K562 (cell line): ENCODE data around the gene GON7. TPM values are rescaled to one million over a fixed set of nuclear protein-coding genes. Genes with fewer than 3 reads are reported as not detected.
A peak's percentile ranks its signal among the peaks of the same experiment; 100 is the strongest.
"Not testable (repeated sequence)": the region's sequence is repeated elsewhere in the genome, so short reads cannot be mapped to it uniquely, and the experiment has no call there.

ENCODE experiments used
- ATAC-seq: fragments of 200-7000 bp; cut with Tn5 transposase; 3 replicates; pipeline ENCODE4 v1.9.1; 2020; ENCODE audit warnings: moderate library complexity
- BruUV-seq: library from RNA; stranded (reverse); fragments of 400-500 nt; replicated peaks from 2 replicates; lab custom pipeline; 2021; lab: Mats Ljungman, UMichigan
- CTCF ChIA-PET: fragments of 300-600 bp; formaldehyde crosslinking; extraction: SDS; loops from one replicate; lab custom pipeline; 2021; ENCODE audit warnings: low intra/inter-chr PET ratio; lab: Yijun Ruan, JAX
- POLR2A ChIA-PET: fragments of 300-600, 350-650 bp; sonication (Branson Sonifier 250); formaldehyde crosslinking; extraction: SDS; loops from one replicate; lab custom pipeline; 2021; ENCODE audit warnings: antibody characterized with exemption, inconsistent platforms; lab: Yijun Ruan, JAX
- DNase-seq, 4 experiments: peaks; one replicate each; pipeline versions ENCODE4 v3.0.0 to v3.0.0-alpha.2; 2011 to 2018; ENCODE audit warnings: low spot score in 3 of 4, mixed read lengths in 3 of 4; ENCODE audit errors: extremely low read depth in 1 of 4
- FAIRE-seq: peaks from 2 replicates; lab custom pipeline; 2011; peaks lifted over from hg19 to GRCh38; lab: Jason Lieb, UNC
- H2AFZ ChIP-seq: 2 replicates; pipeline ENCODE4 v1.6.0; 2011; ENCODE audit warnings: low read depth, low read length, control low read depth, inconsistent platforms
- H3K27ac ChIP-seq: fragments of 200-600 bp; 3 replicates; pipeline ENCODE4 v1.8.0; 2011; ENCODE audit warnings: low read depth, mild to moderate bottlenecking, control low read depth, inconsistent platforms, low read length, moderate library complexity, mixed read lengths; ENCODE audit errors: extremely low read depth
- H3K27me3 ChIP-seq, 2 experiments: fragments of 300-600 bp in 1 of 2; 2 replicates in 1 of 2; 3 replicates in 1 of 2; pipeline versions ENCODE4 v1.6.0 to v1.8.0; 2011; ENCODE audit warnings: inconsistent platforms in 2 of 2, low read length in 2 of 2, mild to moderate bottlenecking in 1 of 2, mixed read lengths in 1 of 2, moderate library complexity in 1 of 2; ENCODE audit not compliant: control insufficient read depth in 2 of 2, insufficient read depth in 2 of 2
- H3K36me3 ChIP-seq: fragments of 300-600 bp; 3 replicates; pipeline ENCODE4 v1.8.0; 2011; ENCODE audit warnings: mild to moderate bottlenecking, low read length, inconsistent platforms; ENCODE audit not compliant: control insufficient read depth, insufficient read depth
- H3K4me1 ChIP-seq, 2 experiments: fragments of 200-600 bp in 1 of 2; replicated peaks in 1 of 2; 2 replicates in 1 of 2; 3 replicates in 1 of 2; pipeline versions ENCODE4 v1.5.1 to v1.8.0; 2011; ENCODE audit warnings: inconsistent platforms in 2 of 2, low read length in 2 of 2, mild to moderate bottlenecking in 1 of 2, mixed read lengths in 1 of 2, moderate library complexity in 1 of 2; ENCODE audit not compliant: control insufficient read depth in 2 of 2, insufficient read depth in 2 of 2
- H3K4me2 ChIP-seq: 2 replicates; pipeline ENCODE4 v1.6.1; 2011; ENCODE audit warnings: low read length, control low read depth, inconsistent platforms, mixed read lengths; ENCODE audit not compliant: insufficient read depth
- H3K4me3 ChIP-seq: fragments of 200-600 bp; sonication (generic), shearing (Covaris generic); 2 replicates; pipeline ENCODE4 v1.5.1; 2016; ENCODE audit warnings: control low read depth, inconsistent platforms
- H3K79me2 ChIP-seq: fragments of 200-600 bp; 3 replicates; pipeline ENCODE4 v1.8.0; 2011; ENCODE audit warnings: low read length, inconsistent platforms; ENCODE audit not compliant: control insufficient read depth, insufficient read depth
- H3K9ac ChIP-seq, 2 experiments: 2 replicates each; pipeline versions ENCODE4 v1.6.0 to v1.6.1; 2011; ENCODE audit warnings: low read depth in 2 of 2, low read length in 2 of 2, control low read depth in 1 of 2, inconsistent platforms in 1 of 2, mild to moderate bottlenecking in 1 of 2, mixed read lengths in 1 of 2; ENCODE audit not compliant: insufficient read depth in 1 of 2
- H3K9me1 ChIP-seq: one replicate; pipeline ENCODE4 v1.6.0; 2011; ENCODE audit warnings: inconsistent platforms, mild to moderate bottlenecking, low read length, moderate library complexity; ENCODE audit not compliant: control insufficient read depth, insufficient read depth
- H3K9me3 ChIP-seq: replicated peaks from 2 replicates; pipeline ENCODE4 v1.5.1; 2011; ENCODE audit warnings: low read depth, low read length, inconsistent platforms; ENCODE audit not compliant: control insufficient read depth, insufficient read depth
- H4K20me1 ChIP-seq: replicated peaks from 2 replicates; pipeline ENCODE4 v1.6.1; 2011; ENCODE audit warnings: low read length, inconsistent platforms, mixed read lengths; ENCODE audit not compliant: control insufficient read depth, insufficient read depth
- E2F6 ChIP-seq, 2 experiments: IDR thresholded peaks; 2 replicates each; pipeline ENCODE4 v1.6.1; 2011; ENCODE audit warnings: borderline replicate concordance in 1 of 2, control low read depth in 1 of 2, low read depth in 1 of 2, low read length in 1 of 2, mild to moderate bottlenecking in 1 of 2, mixed read lengths in 1 of 2, moderate library complexity in 1 of 2; ENCODE audit not compliant: insufficient read depth in 1 of 2, insufficient read length in 1 of 2, poor library complexity in 1 of 2, severe bottlenecking in 1 of 2; ENCODE audit errors: extremely low read depth in 1 of 2
- WGBS: fragments of 100-300 bp; shearing (Covaris generic); methylation state at CpG from one replicate; pipeline ENCODE4 v1.1.6; 2016; ENCODE audit warnings: low coverage, mixed read lengths; ENCODE audit not compliant: insufficient coverage; ENCODE audit errors: missing lambda C conversion rate; 5-methylcytosine and 5-hydroxymethylcytosine counted together
- in situ Hi-C: fragments of 300-500 bp; cut with MboI; formaldehyde crosslinking; loops from 4 replicates; pipeline ENCODE4 v1.15.0; 2018; ENCODE audit warnings: inconsistent platforms, mixed read lengths
- intact Hi-C: fragments of 100-400 bp; cut with micrococcal nuclease; formaldehyde crosslinking; loops from 2 replicates; pipeline ENCODE4 v1.14.2; 2022
- polyA plus RNA-seq, 8 experiments: library from polyadenylated mRNA; depleted of rRNA in 4 of 8; stranded (reverse) in 5 of 8; unstranded in 3 of 8; fragments of >200 nt; fragmentation: Nextera tagmentation in 2 of 8; fragmentation: Illumina TruSeq in 1 of 8; extraction: Ambion mirVana in 2 of 8; extraction: Trizol in 1 of 8; gene quantifications; 2 replicates each; pipeline versions ENCODE4 v1.2.1 to v1.2.3, GENCODE V29; 2011 to 2014; ENCODE audit warnings: inconsistent platforms in 1 of 8, missing spikeins in 1 of 8
- total RNA-seq, 7 experiments: library from RNA; depleted of rRNA in 6 of 7; stranded (reverse); fragments of >200 nt in 6 of 7; fragmentation: Illumina TruSeq in 2 of 7; extraction: Trizol in 2 of 7; gene quantifications; 2 replicates each; pipeline versions ENCODE4 v1.2.1 to v1.2.3, GENCODE V29; 2011 to 2021; ENCODE audit warnings: low replicate concordance in 1 of 7

Gene GON7
- total and polyA plus RNA-seq, 9 of the 15 experiments (the other 6 are each of a cell fraction or from before 2014, with no cell fraction given): 13.7 to 34.0 (median 23.9) TPM

GRCh38 chr14:93160353-93160801 lies 46.5 kb downstream of the GON7 start (continued):
- peak in 1 of 2 experiments; percentile 77 for TF ChIP-seq E2F6 (IDR thresholded peaks at IDR 0.05; ENCODE audit: borderline replicate concordance in 1 of 2, extremely low read depth in 1 of 2, insufficient read depth in 1 of 2, insufficient read length in 1 of 2, low read depth in 1 of 2, low read length in 1 of 2, poor library complexity in 1 of 2, severe bottlenecking in 1 of 2)

GRCh38 chr14:93159625-93160352 lies 47.1 kb downstream of the GON7 start:
- in situ Hi-C loops, H3K9me3 ChIP-seq, H3K9me1 ChIP-seq, BruUV-seq, H3K27ac ChIP-seq, H3K4me1 ChIP-seq, H3K4me3 ChIP-seq, H3K9ac ChIP-seq, H3K27me3 ChIP-seq, DNase-seq, H4K20me1 ChIP-seq, FAIRE-seq, H3K4me2 ChIP-seq, POLR2A ChIA-PET, H3K36me3 ChIP-seq, H3K79me2 ChIP-seq: not testable (repeated sequence)
- CTCF ChIA-PET: interaction anchor here (0.6 to 2.7 kb wide), 2 partner anchors 46 to 209 kb away, joined by 3 to 11 read pairs; no protein-coding TSS in a partner anchor
- intact Hi-C loops: loop anchor here (1.0 kb wide), 1 partner anchor 46 kb away; no protein-coding TSS in a partner anchor
- H2AFZ ChIP-seq: peak overlapping the region; percentile 45; the same call in 1 of the 2 replicates
- peak; percentile 31 for ATAC-seq
- WGBS: 27% methylated on average over 4 of the region's 5 CpGs

GRCh38 chr14:93158349-93158748 lies 48.5 kb downstream of the GON7 start:
- H4K20me1 ChIP-seq, H3K27ac ChIP-seq, POLR2A ChIA-PET, H2AFZ ChIP-seq, ATAC-seq, H3K36me3 ChIP-seq, H3K4me3 ChIP-seq, H3K79me2 ChIP-seq, CTCF ChIA-PET, H3K4me2 ChIP-seq, in situ Hi-C loops, DNase-seq, H3K27me3 ChIP-seq, H3K9me1 ChIP-seq, H3K4me1 ChIP-seq, H3K9ac ChIP-seq, H3K9me3 ChIP-seq, FAIRE-seq, intact Hi-C loops, BruUV-seq: not testable (repeated sequence)
- 20% methylated on average over 1 of the region's 7 CpGs for WGBS
